Measurements from ENCODE around the gene STPG2.

DNA sequence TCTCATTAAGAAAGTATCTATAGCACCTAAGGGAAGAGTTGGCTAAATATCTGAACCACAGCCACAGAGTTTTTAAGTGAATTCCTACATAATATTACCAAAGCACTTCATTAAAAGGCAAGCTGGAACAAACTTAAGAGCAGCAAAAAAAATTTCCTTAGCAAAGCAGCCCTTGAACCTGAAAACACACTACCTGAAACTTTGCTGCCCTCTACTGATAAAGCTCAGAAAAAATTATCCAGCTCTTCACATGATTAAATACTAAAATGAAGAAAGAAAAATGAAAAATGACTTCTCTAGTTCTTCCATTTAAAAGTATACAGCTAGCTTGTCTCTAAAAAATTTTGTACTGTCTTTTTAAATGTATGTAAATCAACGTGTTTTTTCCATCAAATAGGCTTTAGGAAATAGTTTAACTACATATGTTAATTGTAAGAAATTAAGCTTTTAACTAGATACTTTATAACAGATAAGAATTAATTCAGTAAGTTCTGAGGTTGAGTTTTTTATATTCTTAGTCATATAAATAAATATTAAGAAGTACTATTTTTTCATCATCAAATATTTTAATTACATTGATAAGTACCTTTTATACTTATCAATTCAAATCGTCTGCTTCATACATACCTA, 156.1 kb downstream of the STPG2 start:
- TF ChIP-seq, protein P1, sequence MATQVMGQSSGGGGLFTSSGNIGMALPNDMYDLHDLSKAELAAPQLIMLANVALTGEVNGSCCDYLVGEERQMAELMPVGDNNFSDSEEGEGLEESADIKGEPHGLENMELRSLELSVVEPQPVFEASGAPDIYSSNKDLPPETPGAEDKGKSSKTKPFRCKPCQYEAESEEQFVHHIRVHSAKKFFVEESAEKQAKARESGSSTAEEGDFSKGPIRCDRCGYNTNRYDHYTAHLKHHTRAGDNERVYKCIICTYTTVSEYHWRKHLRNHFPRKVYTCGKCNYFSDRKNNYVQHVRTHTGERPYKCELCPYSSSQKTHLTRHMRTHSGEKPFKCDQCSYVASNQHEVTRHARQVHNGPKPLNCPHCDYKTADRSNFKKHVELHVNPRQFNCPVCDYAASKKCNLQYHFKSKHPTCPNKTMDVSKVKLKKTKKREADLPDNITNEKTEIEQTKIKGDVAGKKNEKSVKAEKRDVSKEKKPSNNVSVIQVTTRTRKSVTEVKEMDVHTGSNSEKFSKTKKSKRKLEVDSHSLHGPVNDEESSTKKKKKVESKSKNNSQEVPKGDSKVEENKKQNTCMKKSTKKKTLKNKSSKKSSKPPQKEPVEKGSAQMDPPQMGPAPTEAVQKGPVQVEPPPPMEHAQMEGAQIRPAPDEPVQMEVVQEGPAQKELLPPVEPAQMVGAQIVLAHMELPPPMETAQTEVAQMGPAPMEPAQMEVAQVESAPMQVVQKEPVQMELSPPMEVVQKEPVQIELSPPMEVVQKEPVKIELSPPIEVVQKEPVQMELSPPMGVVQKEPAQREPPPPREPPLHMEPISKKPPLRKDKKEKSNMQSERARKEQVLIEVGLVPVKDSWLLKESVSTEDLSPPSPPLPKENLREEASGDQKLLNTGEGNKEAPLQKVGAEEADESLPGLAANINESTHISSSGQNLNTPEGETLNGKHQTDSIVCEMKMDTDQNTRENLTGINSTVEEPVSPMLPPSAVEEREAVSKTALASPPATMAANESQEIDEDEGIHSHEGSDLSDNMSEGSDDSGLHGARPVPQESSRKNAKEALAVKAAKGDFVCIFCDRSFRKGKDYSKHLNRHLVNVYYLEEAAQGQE (IDR thresholded peaks at IDR 0.05; ENCODE audit: insufficient read depth in 1 of 2, low read depth in 2 of 2, low read length in 1 of 2) = no peak
- TF ChIP-seq, protein P2, sequence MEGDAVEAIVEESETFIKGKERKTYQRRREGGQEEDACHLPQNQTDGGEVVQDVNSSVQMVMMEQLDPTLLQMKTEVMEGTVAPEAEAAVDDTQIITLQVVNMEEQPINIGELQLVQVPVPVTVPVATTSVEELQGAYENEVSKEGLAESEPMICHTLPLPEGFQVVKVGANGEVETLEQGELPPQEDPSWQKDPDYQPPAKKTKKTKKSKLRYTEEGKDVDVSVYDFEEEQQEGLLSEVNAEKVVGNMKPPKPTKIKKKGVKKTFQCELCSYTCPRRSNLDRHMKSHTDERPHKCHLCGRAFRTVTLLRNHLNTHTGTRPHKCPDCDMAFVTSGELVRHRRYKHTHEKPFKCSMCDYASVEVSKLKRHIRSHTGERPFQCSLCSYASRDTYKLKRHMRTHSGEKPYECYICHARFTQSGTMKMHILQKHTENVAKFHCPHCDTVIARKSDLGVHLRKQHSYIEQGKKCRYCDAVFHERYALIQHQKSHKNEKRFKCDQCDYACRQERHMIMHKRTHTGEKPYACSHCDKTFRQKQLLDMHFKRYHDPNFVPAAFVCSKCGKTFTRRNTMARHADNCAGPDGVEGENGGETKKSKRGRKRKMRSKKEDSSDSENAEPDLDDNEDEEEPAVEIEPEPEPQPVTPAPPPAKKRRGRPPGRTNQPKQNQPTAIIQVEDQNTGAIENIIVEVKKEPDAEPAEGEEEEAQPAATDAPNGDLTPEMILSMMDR (IDR thresholded peaks at IDR 0.05) = peak; percentile 52; the same call in 1 of the 2 replicates
- TF ChIP-seq POLR2AphosphoS5 (IDR thresholded peaks at IDR 0.05; ENCODE audit: low read depth, low read length) (no peak), SIN3A (IDR thresholded peaks at IDR 0.05; ENCODE audit: borderline replicate concordance, insufficient read depth, low read depth, low read length) (no peak)

Data from Panc1 (cell line).